ENCODE results near the gene TEDDM1. TPM values are rescaled to one million over a fixed set of nuclear protein-coding genes. Genes with fewer than 3 reads are reported as not detected.
"Not testable (repeated sequence)": the region's sequence is repeated elsewhere in the genome, so short reads cannot be mapped to it uniquely, and the experiment has no call there.

TEDDM1 gene, protein sequence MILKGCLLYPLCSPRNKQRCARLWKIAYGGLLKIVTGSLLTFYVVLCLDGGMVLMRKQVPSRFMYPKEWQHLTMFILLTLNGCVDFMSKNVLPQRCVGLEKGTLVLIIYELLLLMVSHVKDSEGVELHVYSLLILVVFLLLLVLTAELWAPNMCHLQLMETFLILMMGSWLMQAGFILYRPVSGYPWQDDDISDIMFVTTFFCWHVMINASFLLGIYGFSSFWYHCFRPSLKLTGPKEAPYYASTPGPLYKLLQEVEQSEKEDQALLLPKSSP
- 0.19 TPM for polyA plus RNA-seq (2012; ENCODE audit: missing spikeins)

DNA sequence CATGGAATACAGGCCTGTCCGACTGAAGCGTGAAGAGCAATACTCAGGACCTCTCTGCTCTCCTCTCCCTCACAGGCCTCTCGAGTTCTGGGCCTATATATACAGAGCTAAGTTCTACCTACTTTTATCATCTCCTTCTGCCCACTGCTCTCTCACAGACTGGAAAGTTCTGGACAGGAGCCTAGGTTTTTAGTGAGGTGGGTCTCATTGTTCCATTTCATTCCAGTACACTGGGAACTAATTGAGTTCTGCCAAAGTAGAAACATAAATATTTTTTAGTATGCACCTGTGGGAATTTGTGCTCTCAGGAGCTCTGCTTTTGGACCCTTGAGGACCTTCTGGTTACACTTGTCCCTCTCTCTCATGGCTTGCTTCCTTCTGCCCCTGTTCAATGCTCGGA, at the start of gene TEDDM1:
TSS of gene TEDDM1 (minus strand) at position 101 of the 400 bp plus-strand sequence. CDS start 182 bp downstream, outside the sequence.
- TF ChIP-seq POLR2AphosphoS5 (IDR thresholded peaks at IDR 0.05; ENCODE audit: low read depth, low read length) (no peak), TAF1 (IDR thresholded peaks at IDR 0.05; ENCODE audit: borderline replicate concordance, low read depth, low read length) (no peak), POLR2A (IDR thresholded peaks at IDR 0.05; ENCODE audit: low read depth, low read length) (no peak)
- no peak for FAIRE-seq
- no peak for DNase-seq (ENCODE audit: insufficient read length)

DNA sequence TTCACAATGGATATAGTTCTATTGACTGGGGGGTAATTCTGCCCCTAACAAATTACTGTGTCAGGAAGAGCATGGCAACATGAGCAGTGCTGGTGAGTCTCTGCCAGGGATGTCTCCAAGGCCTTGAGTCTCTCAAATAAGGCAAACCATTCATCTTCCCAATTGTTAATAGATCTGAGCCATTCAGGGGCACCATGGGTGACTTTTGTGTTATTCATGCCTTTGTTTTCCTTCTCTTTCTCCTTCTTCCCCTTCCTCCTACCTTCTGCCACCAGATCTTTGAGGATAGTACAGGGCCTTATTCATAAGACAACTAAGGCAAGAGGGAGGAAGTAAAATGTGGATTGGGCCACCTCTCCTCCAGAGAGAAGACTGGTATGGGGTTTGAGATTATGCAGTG, 49.6 kb upstream of the TEDDM1 start, which contains the start of gene RGSL1:
TSS of gene RGSL1 (plus strand) at position 60 of the 400 bp plus-strand sequence. CDS start at position 80, 20 bp downstream.
- TF ChIP-seq POLR2A (IDR thresholded peaks at IDR 0.05; ENCODE audit: low read depth, low read length) (no peak), TAF1 (IDR thresholded peaks at IDR 0.05; ENCODE audit: borderline replicate concordance, low read depth, low read length) (no peak), POLR2AphosphoS5 (IDR thresholded peaks at IDR 0.05; ENCODE audit: low read depth, low read length) (no peak)

GRCh38 chr1:182447660-182448059, 47.2 kb upstream of the TEDDM1 start:
- DNase-seq (ENCODE audit: insufficient read length) (no peak), FAIRE-seq (no peak)
- TF ChIP-seq POLR2AphosphoS5 (IDR thresholded peaks at IDR 0.05; ENCODE audit: low read depth, low read length): no peak
- no peak for TF ChIP-seq TAF1 (IDR thresholded peaks at IDR 0.05; ENCODE audit: borderline replicate concordance, low read depth, low read length)
- TF ChIP-seq POLR2A (IDR thresholded peaks at IDR 0.05; ENCODE audit: low read depth, low read length): no peak

More for the DNA sequence above, 49.6 kb upstream of the TEDDM1 start, which contains the start of gene RGSL1:
- no peak for DNase-seq (ENCODE audit: insufficient read length)
- FAIRE-seq: no peak

- DNase-seq (ENCODE audit: insufficient read length); FAIRE-seq: not testable (repeated sequence)
Observed at GRCh38 chr1:182447124-182447523, 46.7 kb upstream of the TEDDM1 start.

DNA sequence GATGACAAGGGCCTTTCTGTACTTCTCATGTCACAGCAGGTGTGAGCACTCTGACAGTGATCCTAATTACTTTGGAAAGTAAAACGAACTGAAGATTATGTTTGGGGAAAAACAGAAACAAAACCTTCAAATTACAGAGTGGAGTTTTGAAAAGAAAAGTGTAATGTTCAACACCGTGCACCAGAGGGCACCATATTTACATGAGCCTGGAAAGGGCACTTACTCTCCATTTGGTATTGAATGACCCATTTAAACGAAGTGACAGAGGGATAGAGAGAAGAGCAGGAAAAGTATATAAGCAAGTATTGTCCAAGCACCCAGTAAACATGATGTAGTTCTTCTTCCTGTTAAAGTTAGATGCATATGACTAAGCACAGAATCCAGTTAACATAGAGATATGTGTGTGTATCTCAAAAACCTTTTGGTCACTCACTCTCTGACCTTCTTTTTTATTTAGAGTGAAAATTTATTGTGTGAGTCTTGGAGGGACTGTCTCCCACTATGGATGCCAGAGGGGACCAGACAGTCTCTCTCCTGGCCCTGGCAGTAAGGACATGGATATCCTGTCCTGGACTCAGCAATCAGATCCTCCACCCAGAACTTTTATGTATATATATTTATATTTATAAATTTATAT, 45.7 kb upstream of the TEDDM1 start:
- no peak for TF ChIP-seq POLR2AphosphoS5 (IDR thresholded peaks at IDR 0.05; ENCODE audit: low read depth, low read length)
- no peak for TF ChIP-seq POLR2A (IDR thresholded peaks at IDR 0.05; ENCODE audit: low read depth, low read length)
- TF ChIP-seq TAF1 (IDR thresholded peaks at IDR 0.05; ENCODE audit: borderline replicate concordance, low read depth, low read length): no peak
- DNase-seq (ENCODE audit: insufficient read length): no peak
- peak; percentile 89 for FAIRE-seq

GRCh38 chr1:182444497-182444896, 44.0 kb upstream of the TEDDM1 start:
- FAIRE-seq: no peak
- DNase-seq (ENCODE audit: insufficient read length): no peak
- TF ChIP-seq POLR2AphosphoS5 (IDR thresholded peaks at IDR 0.05; ENCODE audit: low read depth, low read length) (no peak), TAF1 (IDR thresholded peaks at IDR 0.05; ENCODE audit: borderline replicate concordance, low read depth, low read length) (no peak), POLR2A (IDR thresholded peaks at IDR 0.05; ENCODE audit: low read depth, low read length) (no peak)

GRCh38 chr1:182442333-182442732, 41.9 kb upstream of the TEDDM1 start:
- no peak for TF ChIP-seq TAF1 (IDR thresholded peaks at IDR 0.05; ENCODE audit: borderline replicate concordance, low read depth, low read length)
- TF ChIP-seq POLR2A (IDR thresholded peaks at IDR 0.05; ENCODE audit: low read depth, low read length): no peak
- TF ChIP-seq POLR2AphosphoS5 (IDR thresholded peaks at IDR 0.05; ENCODE audit: low read depth, low read length): no peak
- FAIRE-seq (peak; percentile 63), DNase-seq (ENCODE audit: insufficient read length) (no peak)

- DNase-seq (ENCODE audit: insufficient read length) (no peak), FAIRE-seq (no peak)
- TF ChIP-seq POLR2A (IDR thresholded peaks at IDR 0.05; ENCODE audit: low read depth, low read length) (no peak), POLR2AphosphoS5 (IDR thresholded peaks at IDR 0.05; ENCODE audit: low read depth, low read length) (no peak), TAF1 (IDR thresholded peaks at IDR 0.05; ENCODE audit: borderline replicate concordance, low read depth, low read length) (no peak)
Observed at GRCh38 chr1:182441719-182442118, 41.3 kb upstream of the TEDDM1 start.

GRCh38 chr1:182438326-182438725, 37.9 kb upstream of the TEDDM1 start:
- TF ChIP-seq TAF1 (IDR thresholded peaks at IDR 0.05; ENCODE audit: borderline replicate concordance, low read depth, low read length): no peak
- TF ChIP-seq POLR2AphosphoS5 (IDR thresholded peaks at IDR 0.05; ENCODE audit: low read depth, low read length): no peak
- TF ChIP-seq POLR2A (IDR thresholded peaks at IDR 0.05; ENCODE audit: low read depth, low read length): no peak
- FAIRE-seq (no peak), DNase-seq (ENCODE audit: insufficient read length) (no peak)

DNA sequence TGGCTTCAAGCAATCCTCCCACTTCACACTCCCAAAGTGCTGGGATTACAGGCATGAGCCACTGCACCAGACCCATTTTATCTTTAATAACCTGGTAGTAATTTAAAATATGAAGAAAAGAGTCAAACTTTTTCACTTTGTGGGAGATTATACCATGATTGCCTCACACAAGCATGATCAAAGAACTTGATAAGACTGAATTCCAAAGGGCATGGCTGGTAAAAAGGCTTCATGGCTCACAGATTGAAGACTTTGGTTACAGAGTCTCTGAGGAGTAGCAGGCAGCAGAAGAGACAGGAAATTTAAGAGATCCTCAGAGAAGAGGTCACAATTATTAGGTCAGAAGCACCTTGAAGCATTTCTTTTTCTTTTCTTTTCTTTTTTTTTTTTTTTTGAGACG, 33.1 kb upstream of the TEDDM1 start:
- DNase-seq (ENCODE audit: insufficient read length) (no peak), FAIRE-seq (no peak)
- no peak for TF ChIP-seq POLR2AphosphoS5 (IDR thresholded peaks at IDR 0.05; ENCODE audit: low read depth, low read length)
- no peak for TF ChIP-seq TAF1 (IDR thresholded peaks at IDR 0.05; ENCODE audit: borderline replicate concordance, low read depth, low read length)
- no peak for TF ChIP-seq POLR2A (IDR thresholded peaks at IDR 0.05; ENCODE audit: low read depth, low read length)

DNA sequence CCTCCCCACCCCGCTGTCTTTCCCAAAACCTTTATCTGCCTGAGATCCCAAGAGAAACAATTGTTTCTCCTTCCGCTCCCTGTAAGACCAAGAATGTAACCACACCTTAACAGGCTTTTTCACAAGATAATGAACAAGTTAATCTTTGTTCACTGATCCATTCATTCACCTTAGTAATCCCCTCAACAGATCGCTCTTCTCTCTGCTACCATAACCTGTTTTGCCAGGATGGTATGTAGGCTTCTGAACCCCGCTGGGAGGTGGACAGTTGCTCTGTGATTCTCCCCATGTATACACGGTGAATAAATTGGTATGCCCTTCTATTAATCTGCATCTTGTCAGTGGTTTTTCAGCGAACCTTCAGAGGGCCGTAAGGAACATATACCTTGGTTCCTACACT, 30.8 kb upstream of the TEDDM1 start:
- no peak for TF ChIP-seq POLR2AphosphoS5 (IDR thresholded peaks at IDR 0.05; ENCODE audit: low read depth, low read length)
- TF ChIP-seq POLR2A (IDR thresholded peaks at IDR 0.05; ENCODE audit: low read depth, low read length): no peak
- no peak for TF ChIP-seq TAF1 (IDR thresholded peaks at IDR 0.05; ENCODE audit: borderline replicate concordance, low read depth, low read length)
- DNase-seq (ENCODE audit: insufficient read length) (no peak), FAIRE-seq (no peak)

Data from GM12892 (cell line).